ENCODE results near the gene SDHAF2.

The SDHAF2 gene

DNA sequence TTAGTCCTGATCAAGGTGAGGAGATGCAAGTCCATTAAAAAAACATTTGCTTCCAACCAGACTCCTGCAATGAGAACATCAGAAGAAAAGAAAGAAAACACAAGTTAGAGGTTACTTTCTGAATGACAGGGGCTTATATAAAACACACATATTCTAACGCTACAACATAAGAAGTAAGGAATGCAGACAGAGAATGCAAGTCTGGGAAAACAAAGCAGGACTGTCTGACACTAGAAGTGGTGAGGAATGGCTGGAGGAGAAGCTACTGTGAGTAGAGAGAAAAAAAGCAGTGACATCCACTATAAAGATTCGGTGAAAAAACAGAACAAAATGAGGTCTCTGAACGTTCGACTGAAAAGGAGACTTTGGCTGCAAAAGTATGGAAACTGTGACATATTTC is 25.3 kb upstream of the SDHAF2 start:
- Histone ChIP-seq H3K4me3 (ENCODE audit: low read depth, low read length) (no peak overlapping the region), H3K4me1 (no peaks in the 10 kb centered on the region), H3K27ac (no peak overlapping the region), H3K36me3 (ENCODE audit: control insufficient read depth, insufficient read depth, low read length) (no peaks in the 10 kb centered on the region), H3K9ac (no peak overlapping the region), H3K27me3 (ENCODE audit: control insufficient read depth, insufficient read depth, low read length) (no peaks in the 10 kb centered on the region), H3K9me3 (ENCODE audit: control insufficient read depth, low read length) (no peaks in the 10 kb centered on the region), H3K79me2 (no peaks in the 10 kb centered on the region), H2AFZ (no peak overlapping the region), H3K4me2 (ENCODE audit: low read length) (no peak overlapping the region)
- TF ChIP-seq, protein P1, sequence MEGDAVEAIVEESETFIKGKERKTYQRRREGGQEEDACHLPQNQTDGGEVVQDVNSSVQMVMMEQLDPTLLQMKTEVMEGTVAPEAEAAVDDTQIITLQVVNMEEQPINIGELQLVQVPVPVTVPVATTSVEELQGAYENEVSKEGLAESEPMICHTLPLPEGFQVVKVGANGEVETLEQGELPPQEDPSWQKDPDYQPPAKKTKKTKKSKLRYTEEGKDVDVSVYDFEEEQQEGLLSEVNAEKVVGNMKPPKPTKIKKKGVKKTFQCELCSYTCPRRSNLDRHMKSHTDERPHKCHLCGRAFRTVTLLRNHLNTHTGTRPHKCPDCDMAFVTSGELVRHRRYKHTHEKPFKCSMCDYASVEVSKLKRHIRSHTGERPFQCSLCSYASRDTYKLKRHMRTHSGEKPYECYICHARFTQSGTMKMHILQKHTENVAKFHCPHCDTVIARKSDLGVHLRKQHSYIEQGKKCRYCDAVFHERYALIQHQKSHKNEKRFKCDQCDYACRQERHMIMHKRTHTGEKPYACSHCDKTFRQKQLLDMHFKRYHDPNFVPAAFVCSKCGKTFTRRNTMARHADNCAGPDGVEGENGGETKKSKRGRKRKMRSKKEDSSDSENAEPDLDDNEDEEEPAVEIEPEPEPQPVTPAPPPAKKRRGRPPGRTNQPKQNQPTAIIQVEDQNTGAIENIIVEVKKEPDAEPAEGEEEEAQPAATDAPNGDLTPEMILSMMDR (IDR thresholded peaks at IDR 0.05): no peak

DNA sequence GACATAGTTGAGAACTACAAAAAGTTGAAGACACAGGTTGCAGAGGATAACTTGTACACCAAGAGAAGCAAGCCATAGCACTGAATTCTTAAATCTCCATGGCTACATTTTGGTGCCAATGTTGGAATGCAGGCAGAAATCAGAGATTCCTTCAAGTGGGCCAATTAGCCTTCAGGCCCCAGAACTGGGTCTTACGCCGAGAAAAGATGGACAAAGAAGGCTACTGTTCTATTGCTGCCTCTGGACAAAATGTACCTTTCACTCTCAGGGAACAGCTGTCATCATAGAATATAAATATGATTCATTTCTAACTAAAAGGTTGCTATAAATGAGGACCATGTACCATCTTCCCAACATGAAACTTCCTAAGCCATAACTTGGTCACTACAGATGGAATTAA is 23.9 kb upstream of the SDHAF2 start:
- H3K79me2 ChIP-seq: no peaks in the 10 kb centered on the region

DNA sequence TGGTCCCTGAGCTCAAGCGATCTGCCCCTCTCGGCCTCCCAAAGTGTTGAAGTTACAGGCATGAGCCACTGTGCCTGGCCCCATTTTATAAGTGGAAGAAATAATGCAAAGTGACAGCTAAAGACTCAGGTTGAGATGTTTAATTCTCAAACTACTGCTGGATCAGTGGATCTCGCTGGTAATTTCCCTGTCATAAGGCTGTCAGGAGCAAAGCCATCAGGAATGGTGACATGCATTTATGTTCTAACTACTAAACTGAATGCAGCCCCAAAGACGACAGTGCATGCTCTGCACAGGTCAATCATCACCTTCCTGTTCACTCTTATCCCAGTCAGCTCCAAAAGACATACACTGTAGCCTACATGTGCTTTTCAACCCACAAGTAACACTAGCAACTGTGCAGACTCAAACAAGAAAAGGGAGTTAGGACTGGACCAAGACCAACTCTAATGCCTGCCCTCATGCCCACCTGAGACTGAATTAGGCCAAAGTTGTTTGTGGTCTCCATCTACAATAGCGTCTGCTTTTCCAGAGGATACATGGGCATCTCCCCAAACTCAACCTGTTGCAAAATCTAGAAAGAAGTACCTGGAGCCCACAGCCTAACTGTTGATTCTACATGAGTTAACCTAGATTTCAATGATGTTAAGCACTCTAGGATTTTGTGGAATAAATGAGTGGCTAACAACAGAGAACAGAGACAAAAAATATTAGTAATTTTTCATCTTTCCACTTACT is 22.8 kb upstream of the SDHAF2 start:
- Histone ChIP-seq H3K27ac (no peak overlapping the region), H3K4me2 (ENCODE audit: low read length) (no peak overlapping the region), H3K27me3 (ENCODE audit: control insufficient read depth, insufficient read depth, low read length) (no peaks in the 10 kb centered on the region), H3K9me3 (ENCODE audit: control insufficient read depth, low read length) (no peaks in the 10 kb centered on the region), H3K4me3 (ENCODE audit: low read depth, low read length) (no peak overlapping the region), H3K36me3 (ENCODE audit: control insufficient read depth, insufficient read depth, low read length) (no peaks in the 10 kb centered on the region), H3K79me2 (no peaks in the 10 kb centered on the region), H3K4me1 (no peaks in the 10 kb centered on the region), H3K9ac (no peak overlapping the region), H2AFZ (no peak overlapping the region)
- TF ChIP-seq, protein P1 (IDR thresholded peaks at IDR 0.05): no peak

More for the DNA sequence above, 23.9 kb upstream of the SDHAF2 start:
- no peaks in the 10 kb centered on the region for H3K27me3 ChIP-seq (ENCODE audit: control insufficient read depth, insufficient read depth, low read length)
- no peak overlapping the region for H3K27ac ChIP-seq
- no peak overlapping the region for H3K4me2 ChIP-seq (ENCODE audit: low read length)
- H3K4me1 ChIP-seq: no peaks in the 10 kb centered on the region
- TF ChIP-seq, protein P1 (IDR thresholded peaks at IDR 0.05): no peak
- H3K36me3 ChIP-seq (ENCODE audit: control insufficient read depth, insufficient read depth, low read length): no peaks in the 10 kb centered on the region
- H3K9ac ChIP-seq: no peak overlapping the region
- H3K9me3 ChIP-seq (ENCODE audit: control insufficient read depth, low read length): no peaks in the 10 kb centered on the region
- no peak overlapping the region for H2AFZ ChIP-seq
- H3K4me3 ChIP-seq (ENCODE audit: low read depth, low read length): no peak overlapping the region

GRCh38 chr11:61411589-61411988 is 18.3 kb upstream of the SDHAF2 start:
- Histone ChIP-seq H3K79me2 (no peaks in the 10 kb centered on the region), H3K4me3 (ENCODE audit: low read depth, low read length) (no peak overlapping the region), H3K4me2 (ENCODE audit: low read length) (no peak overlapping the region), H3K27ac (no peak overlapping the region), H2AFZ (no peak overlapping the region), H3K36me3 (ENCODE audit: control insufficient read depth, insufficient read depth, low read length) (no peaks in the 10 kb centered on the region), H3K4me1 (no peaks in the 10 kb centered on the region), H3K9me3 (ENCODE audit: control insufficient read depth, low read length) (no peaks in the 10 kb centered on the region), H3K9ac (no peak overlapping the region), H3K27me3 (ENCODE audit: control insufficient read depth, insufficient read depth, low read length) (no peaks in the 10 kb centered on the region)
- TF ChIP-seq, protein P1 (IDR thresholded peaks at IDR 0.05): no peak

GRCh38 chr11:61413496-61413895 is 16.4 kb upstream of the SDHAF2 start:
- Histone ChIP-seq H3K4me2 (ENCODE audit: low read length) (no peak overlapping the region), H3K79me2 (no peaks in the 10 kb centered on the region), H3K36me3 (ENCODE audit: control insufficient read depth, insufficient read depth, low read length) (no peaks in the 10 kb centered on the region), H3K4me1 (peaks cover 4% of the 10 kb centered on the region), H3K27me3 (ENCODE audit: control insufficient read depth, insufficient read depth, low read length) (no peaks in the 10 kb centered on the region), H2AFZ (no peak overlapping the region), H3K27ac (no peak overlapping the region), H3K4me3 (ENCODE audit: low read depth, low read length) (no peak overlapping the region), H3K9ac (no peak overlapping the region), H3K9me3 (ENCODE audit: control insufficient read depth, low read length) (no peaks in the 10 kb centered on the region)
- TF ChIP-seq, protein P1 (IDR thresholded peaks at IDR 0.05): no peak
